Measurements from ENCODE around the gene IL1RAP.

DNA sequence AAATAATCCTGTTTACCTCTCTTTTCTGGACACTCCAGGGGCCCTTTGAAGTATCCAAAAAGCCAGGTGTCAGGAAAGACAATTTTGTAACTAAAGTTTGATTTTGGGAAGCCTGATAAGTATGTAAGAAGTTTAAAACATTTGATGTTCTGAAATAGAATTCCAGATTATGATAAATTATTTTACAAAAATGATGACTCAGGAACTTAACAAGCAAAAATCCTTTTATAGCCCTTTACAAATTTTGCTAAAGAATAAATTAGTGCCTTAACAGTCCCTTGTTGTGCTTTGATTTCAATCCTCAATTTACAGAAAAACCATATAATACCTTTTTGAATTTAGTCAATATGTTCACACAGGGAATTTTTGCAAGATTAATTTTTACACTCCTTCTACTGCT is 38.1 kb downstream of the IL1RAP start:
- TF ChIP-seq POLR2AphosphoS5 (IDR thresholded peaks at IDR 0.05) = no peak
- TF ChIP-seq, protein P1, sequence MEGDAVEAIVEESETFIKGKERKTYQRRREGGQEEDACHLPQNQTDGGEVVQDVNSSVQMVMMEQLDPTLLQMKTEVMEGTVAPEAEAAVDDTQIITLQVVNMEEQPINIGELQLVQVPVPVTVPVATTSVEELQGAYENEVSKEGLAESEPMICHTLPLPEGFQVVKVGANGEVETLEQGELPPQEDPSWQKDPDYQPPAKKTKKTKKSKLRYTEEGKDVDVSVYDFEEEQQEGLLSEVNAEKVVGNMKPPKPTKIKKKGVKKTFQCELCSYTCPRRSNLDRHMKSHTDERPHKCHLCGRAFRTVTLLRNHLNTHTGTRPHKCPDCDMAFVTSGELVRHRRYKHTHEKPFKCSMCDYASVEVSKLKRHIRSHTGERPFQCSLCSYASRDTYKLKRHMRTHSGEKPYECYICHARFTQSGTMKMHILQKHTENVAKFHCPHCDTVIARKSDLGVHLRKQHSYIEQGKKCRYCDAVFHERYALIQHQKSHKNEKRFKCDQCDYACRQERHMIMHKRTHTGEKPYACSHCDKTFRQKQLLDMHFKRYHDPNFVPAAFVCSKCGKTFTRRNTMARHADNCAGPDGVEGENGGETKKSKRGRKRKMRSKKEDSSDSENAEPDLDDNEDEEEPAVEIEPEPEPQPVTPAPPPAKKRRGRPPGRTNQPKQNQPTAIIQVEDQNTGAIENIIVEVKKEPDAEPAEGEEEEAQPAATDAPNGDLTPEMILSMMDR (IDR thresholded peaks at IDR 0.05 in 8 of 11, conservative IDR thresholded peaks at IDR 0.05 in 3 of 11) = no peak

Data from spleen (tissue), 7 donors.